T-helper 1 cell treated with Interleukin-12 subunit alpha and Interleukin-12 subunit beta and Interleukin-4 antibody, amounts not matched to agents 30 μg/mL and 1 μg/mL, for 36 hours (primary cell): Measurements from ENCODE around the gene GAREM1.
"Not testable (repeated sequence)": the region's sequence is repeated elsewhere in the genome, so short reads cannot be mapped to it uniquely, and the experiment has no call there.

Experiments used
- H3K27ac Mint-ChIP-seq: one replicate; pipeline ENCODE4 v1.8.0; 2021; ENCODE audit warnings: mild to moderate bottlenecking, mixed read lengths
- H3K27me3 Mint-ChIP-seq: one replicate; pipeline ENCODE4 v1.8.0; 2021; ENCODE audit warnings: low read depth, mixed read lengths
- H3K36me3 Mint-ChIP-seq: one replicate; pipeline ENCODE4 v1.8.0; 2021; ENCODE audit warnings: low read depth, mixed read lengths
- H3K4me1 Mint-ChIP-seq: one replicate; pipeline ENCODE4 v1.8.0; 2021; ENCODE audit warnings: low read depth, mixed read lengths
- H3K4me3 Mint-ChIP-seq: one replicate; pipeline ENCODE4 v1.8.0; 2021; ENCODE audit warnings: mild to moderate bottlenecking, moderate library complexity, mixed read lengths
- H3K9me3 Mint-ChIP-seq: one replicate; pipeline ENCODE4 v1.8.0; 2021; ENCODE audit warnings: mixed read lengths

GAREM1 gene

GRCh38 chr18:32353257-32353656 lies 117.4 kb downstream of the GAREM1 start:
- Mint-ChIP-seq H3K9me3 (no peaks in the 10 kb centered on the region), H3K27ac (no peak overlapping the region), H3K4me1 (no peaks in the 10 kb centered on the region), H3K4me3 (no peak overlapping the region), H3K36me3 (no peaks in the 10 kb centered on the region), H3K27me3 (peaks cover 4% of the 10 kb centered on the region)

DNA sequence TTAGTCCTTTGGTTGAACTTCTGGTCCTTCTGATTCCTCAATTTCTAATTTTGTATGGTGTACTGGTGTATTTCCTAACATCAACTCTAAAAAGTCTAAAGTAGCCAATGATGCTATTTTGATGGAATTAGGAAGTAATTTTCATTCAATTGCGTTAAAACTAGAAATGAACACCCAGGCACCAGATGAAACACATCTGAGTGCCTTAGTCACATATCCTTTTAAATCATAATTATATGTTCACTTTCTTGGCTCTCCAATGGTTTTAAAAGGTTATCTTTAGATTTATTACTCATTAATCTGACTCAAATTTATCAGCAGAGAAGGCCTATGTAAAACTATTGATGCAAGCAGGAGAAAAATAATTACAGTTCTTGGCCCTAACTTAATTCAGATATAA lies 119.7 kb downstream of the GAREM1 start:
- Mint-ChIP-seq H3K27me3 (no peaks in the 10 kb centered on the region), H3K36me3 (no peaks in the 10 kb centered on the region), H3K27ac (no peak overlapping the region), H3K4me3 (no peak overlapping the region), H3K4me1 (no peaks in the 10 kb centered on the region), H3K9me3 (no peaks in the 10 kb centered on the region)

- Mint-ChIP-seq H3K9me3 (no peaks in the 10 kb centered on the region), H3K27me3 (no peaks in the 10 kb centered on the region), H3K4me1 (no peaks in the 10 kb centered on the region), H3K4me3 (no peak overlapping the region), H3K36me3 (no peaks in the 10 kb centered on the region), H3K27ac (no peak overlapping the region)
Observed at GRCh38 chr18:32349728-32350395, 120.8 kb downstream of the GAREM1 start.

DNA sequence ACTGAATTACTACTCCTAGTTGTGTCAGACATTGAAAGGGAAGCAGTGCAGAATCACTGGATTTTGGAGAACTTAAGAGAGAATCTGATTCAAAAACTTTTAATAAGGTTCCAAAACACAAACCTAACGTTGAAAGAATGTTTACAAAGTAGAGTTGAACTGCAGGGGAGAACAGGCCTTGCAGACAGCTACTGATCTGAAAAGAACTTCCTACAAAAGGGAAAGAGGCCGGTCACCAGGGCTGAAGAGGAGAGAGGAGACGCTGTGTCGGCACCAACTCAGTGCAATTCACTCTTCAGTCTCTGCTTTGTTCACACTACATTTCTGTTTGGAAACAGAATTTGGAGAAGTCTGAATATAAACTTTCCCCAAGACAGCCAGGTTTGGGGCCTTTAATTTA lies 124.0 kb downstream of the GAREM1 start:
- H3K9me3 Mint-ChIP-seq, result no peaks in the 10 kb centered on the region
- no peaks in the 10 kb centered on the region for H3K27me3 Mint-ChIP-seq
- H3K4me3 Mint-ChIP-seq, result no peak overlapping the region
- H3K27ac Mint-ChIP-seq, result no peak overlapping the region
- no peaks in the 10 kb centered on the region for H3K36me3 Mint-ChIP-seq
- no peaks in the 10 kb centered on the region for H3K4me1 Mint-ChIP-seq

DNA sequence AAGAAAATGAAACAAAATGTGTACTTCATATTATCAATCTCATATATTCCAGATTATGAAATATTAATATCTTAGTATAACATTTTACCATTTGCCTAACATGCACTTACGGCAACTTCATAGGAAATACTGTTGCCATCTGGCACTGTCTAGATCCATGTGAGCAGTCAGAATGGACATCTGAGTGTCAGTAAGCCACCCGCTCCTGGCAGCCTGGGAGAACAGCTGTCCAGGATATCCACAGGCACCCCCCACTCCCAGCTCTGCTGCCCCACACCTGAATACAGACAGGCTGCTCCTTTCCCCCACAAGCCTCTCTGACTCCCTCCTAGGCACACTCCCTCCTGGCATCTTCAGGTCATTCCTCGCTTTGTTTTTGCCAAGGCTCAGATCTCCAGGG lies 127.0 kb downstream of the GAREM1 start:
- Mint-ChIP-seq H3K36me3 (no peaks in the 10 kb centered on the region), H3K4me3 (no peak overlapping the region), H3K27ac (no peak overlapping the region), H3K9me3 (no peaks in the 10 kb centered on the region), H3K27me3 (no peaks in the 10 kb centered on the region), H3K4me1 (no peaks in the 10 kb centered on the region)

GRCh38 chr18:32341112-32341511 lies 129.6 kb downstream of the GAREM1 start:
- H3K9me3 Mint-ChIP-seq, H3K27me3 Mint-ChIP-seq, H3K36me3 Mint-ChIP-seq, H3K4me1 Mint-ChIP-seq, H3K27ac Mint-ChIP-seq, H3K4me3 Mint-ChIP-seq: not testable (repeated sequence)

- Mint-ChIP-seq H3K4me1 (no peaks in the 10 kb centered on the region), H3K36me3 (no peaks in the 10 kb centered on the region), H3K4me3 (no peak overlapping the region), H3K9me3 (no peaks in the 10 kb centered on the region), H3K27ac (no peak overlapping the region), H3K27me3 (no peaks in the 10 kb centered on the region)
Observed at GRCh38 chr18:32339045-32339444, 131.6 kb downstream of the GAREM1 start.

DNA sequence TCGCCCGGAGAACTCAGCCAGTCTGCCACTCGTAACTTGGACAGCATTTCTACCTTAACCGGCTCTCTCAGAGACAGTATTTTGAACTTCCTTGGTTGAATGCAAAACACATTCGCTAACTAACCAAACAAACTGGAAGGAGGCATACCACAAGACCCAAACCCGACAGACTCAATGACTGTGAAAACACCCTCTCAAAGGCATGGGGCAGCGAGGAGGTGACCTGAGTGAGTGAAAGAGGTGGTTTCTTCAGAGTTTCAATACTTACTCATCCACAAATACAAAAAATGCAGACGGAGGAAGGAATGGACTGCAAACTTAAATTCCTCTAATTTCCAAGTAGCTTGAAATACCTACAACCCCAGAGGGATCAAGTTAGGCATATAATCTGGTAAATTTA lies 132.9 kb downstream of the GAREM1 start:
- no peak overlapping the region for H3K27ac Mint-ChIP-seq
- H3K27me3 Mint-ChIP-seq, result no peaks in the 10 kb centered on the region
- no peaks in the 10 kb centered on the region for H3K36me3 Mint-ChIP-seq
- no peaks in the 10 kb centered on the region for H3K9me3 Mint-ChIP-seq
- H3K4me1 Mint-ChIP-seq, result no peaks in the 10 kb centered on the region
- H3K4me3 Mint-ChIP-seq, result no peak overlapping the region

DNA sequence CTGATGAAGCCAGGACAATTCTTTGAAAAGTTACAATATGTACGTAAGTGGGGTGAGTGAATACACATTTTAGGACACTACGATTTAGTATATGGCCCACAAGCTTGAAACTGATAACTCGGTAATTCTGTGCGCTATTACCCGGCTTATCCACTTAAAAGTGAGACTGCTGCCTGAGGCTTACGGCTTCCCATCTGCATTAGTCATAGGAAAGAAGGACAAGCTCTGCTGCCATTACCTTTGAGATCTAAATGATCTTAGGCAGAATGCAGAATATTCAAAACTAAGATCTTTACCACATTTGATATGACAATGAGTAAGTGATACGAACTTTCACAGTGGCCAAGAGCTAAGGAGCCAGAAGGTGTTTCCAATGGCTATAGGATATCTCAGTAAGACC lies 133.3 kb downstream of the GAREM1 start:
- Mint-ChIP-seq H3K36me3 (no peaks in the 10 kb centered on the region), H3K27ac (no peak overlapping the region), H3K9me3 (no peaks in the 10 kb centered on the region), H3K4me3 (no peak overlapping the region), H3K4me1 (no peaks in the 10 kb centered on the region), H3K27me3 (no peaks in the 10 kb centered on the region)

DNA sequence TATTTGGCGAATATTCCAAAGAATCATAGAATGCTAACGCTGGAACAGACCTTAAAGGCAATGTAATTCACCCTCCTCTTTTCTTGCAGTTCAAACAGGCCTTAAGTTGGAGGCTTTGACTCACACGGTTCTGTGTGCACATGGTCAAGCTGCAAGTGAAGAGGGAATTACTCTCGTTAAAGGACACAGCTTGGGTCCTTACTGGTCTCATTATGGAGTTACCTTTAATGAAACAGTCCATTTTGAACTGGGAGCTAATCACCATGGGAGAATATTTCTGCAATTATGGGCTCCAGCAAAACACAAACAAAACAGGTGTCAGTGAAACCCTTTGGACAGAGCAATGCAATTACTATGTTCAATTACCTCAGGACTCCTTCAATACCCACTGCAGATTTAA lies 135.5 kb downstream of the GAREM1 start:
- H3K4me3 Mint-ChIP-seq, result no peak overlapping the region
- H3K4me1 Mint-ChIP-seq, result no peaks in the 10 kb centered on the region
- H3K27me3 Mint-ChIP-seq, result no peaks in the 10 kb centered on the region
- H3K36me3 Mint-ChIP-seq, result no peaks in the 10 kb centered on the region
- no peaks in the 10 kb centered on the region for H3K9me3 Mint-ChIP-seq
- H3K27ac Mint-ChIP-seq, result no peak overlapping the region

DNA sequence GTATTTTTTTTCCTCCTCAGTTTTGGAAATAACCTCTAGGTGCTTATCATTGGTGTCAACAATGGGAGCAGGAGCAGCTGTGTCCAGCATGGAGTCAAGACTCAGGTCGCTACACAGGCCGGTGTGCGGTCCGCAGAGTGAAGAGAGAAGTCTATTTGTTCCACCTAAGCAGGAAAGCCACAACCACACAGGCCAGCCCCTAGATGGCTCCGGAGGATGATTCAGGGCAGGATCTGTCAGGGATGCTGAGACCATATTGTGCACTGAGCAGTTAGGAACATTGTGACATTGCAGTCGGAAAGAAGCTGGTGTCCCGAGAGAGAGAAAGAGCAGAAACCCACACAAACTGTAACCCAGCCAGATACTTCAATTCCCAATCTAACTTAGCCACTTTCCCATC lies 136.9 kb downstream of the GAREM1 start:
- Mint-ChIP-seq H3K9me3 (no peaks in the 10 kb centered on the region), H3K4me3 (no peak overlapping the region), H3K27me3 (no peaks in the 10 kb centered on the region), H3K36me3 (no peaks in the 10 kb centered on the region), H3K27ac (no peak overlapping the region), H3K4me1 (no peaks in the 10 kb centered on the region)

DNA sequence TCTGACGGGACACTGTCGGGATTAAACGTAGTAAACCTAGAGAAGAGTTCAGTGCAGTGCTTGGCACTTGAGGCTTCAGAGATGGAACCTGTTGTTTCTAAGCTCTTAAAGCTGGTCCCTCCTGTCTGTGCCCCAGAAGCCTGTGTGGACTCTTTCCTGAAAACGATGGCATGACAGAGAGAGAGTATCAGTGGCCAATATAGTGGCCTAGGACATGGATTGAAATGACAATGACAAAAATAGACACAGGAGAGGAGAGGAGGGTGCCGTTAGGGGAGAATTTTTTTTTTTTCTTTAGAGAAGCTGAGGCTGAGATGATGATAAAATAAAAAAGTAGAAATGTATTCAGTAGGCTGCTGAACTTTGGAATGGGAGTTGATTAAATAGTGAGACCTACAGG lies 138.0 kb downstream of the GAREM1 start:
- Mint-ChIP-seq H3K4me3 (no peak overlapping the region), H3K27me3 (no peaks in the 10 kb centered on the region), H3K27ac (no peak overlapping the region), H3K36me3 (no peaks in the 10 kb centered on the region), H3K4me1 (no peaks in the 10 kb centered on the region), H3K9me3 (no peaks in the 10 kb centered on the region)

GRCh38 chr18:32328974-32329373 lies 141.7 kb downstream of the GAREM1 start:
- H3K9me3 Mint-ChIP-seq, result no peaks in the 10 kb centered on the region
- no peak overlapping the region for H3K4me3 Mint-ChIP-seq
- H3K4me1 Mint-ChIP-seq, result no peaks in the 10 kb centered on the region
- no peaks in the 10 kb centered on the region for H3K36me3 Mint-ChIP-seq
- H3K27ac Mint-ChIP-seq, result no peak overlapping the region
- peaks cover 7% of the 10 kb centered on the region for H3K27me3 Mint-ChIP-seq

- Mint-ChIP-seq H3K4me3 (no peak overlapping the region), H3K27ac (no peak overlapping the region), H3K27me3 (peaks cover 7% of the 10 kb centered on the region), H3K36me3 (no peaks in the 10 kb centered on the region), H3K4me1 (no peaks in the 10 kb centered on the region), H3K9me3 (no peaks in the 10 kb centered on the region)
Observed at GRCh38 chr18:32328379-32328778, 142.3 kb downstream of the GAREM1 start.

DNA sequence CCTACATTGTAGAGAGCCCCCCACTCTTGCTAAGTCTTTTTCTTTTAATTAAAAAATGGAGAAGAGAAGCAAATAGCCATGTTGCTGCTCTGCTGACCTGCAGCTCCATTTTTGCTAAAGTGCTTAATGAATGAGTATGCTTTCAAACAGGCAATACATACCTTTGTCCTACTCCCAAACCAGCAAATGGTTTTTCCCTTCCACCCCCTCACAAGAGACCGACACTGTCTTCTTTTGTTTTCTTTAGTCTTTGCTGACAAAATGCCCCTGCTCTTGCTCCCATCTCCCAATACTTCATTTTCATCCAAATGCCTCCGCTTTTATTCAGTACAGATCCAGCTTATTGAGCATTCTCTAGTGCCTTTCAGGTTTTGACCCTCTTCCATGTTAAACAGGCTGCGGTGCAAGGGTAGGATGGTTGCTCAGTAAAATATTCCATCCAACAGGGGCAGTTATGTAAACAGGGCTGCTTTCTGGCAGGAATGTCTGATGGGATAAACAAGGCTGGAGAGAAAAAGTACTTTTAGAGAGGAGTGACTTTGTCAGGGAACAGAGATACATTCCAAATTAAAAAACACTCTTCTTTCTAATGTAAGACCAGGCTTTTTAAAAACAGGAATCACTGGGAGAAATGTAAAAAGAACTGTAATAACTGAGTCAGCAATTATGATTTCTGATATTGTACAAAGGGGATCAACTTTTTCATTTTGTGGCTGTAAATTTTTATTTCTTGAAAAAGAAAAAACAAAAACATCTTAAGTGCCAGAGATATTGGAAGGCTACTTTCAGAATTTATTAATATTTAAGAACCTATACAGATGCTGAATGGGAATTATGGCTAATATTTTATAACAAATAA lies 144.0 kb downstream of the GAREM1 start:
- H3K27me3 Mint-ChIP-seq, result peaks cover 7% of the 10 kb centered on the region
- no peak overlapping the region for H3K27ac Mint-ChIP-seq
- H3K9me3 Mint-ChIP-seq, result no peaks in the 10 kb centered on the region
- H3K36me3 Mint-ChIP-seq, result no peaks in the 10 kb centered on the region
- H3K4me1 Mint-ChIP-seq, result no peaks in the 10 kb centered on the region
- no peak overlapping the region for H3K4me3 Mint-ChIP-seq
